Immature natural killer cell (primary cell): Measurements from ENCODE around the gene PLD1. TPM values are rescaled to one million over a fixed set of nuclear protein-coding genes. Genes with fewer than 3 reads are reported as not detected.
A peak's percentile ranks its signal among the peaks of the same experiment; 100 is the strongest.

Source experiments
- DNase-seq, 3 donors: peaks; one replicate each; pipeline ENCODE4 v3.0.0; 2022; ENCODE audit warnings: mixed read lengths in 1 of 3
- H3K27ac Mint-ChIP-seq, 6 donors: one replicate each; pipeline ENCODE4 v1.8.0; 2020; ENCODE audit warnings: mixed read lengths in 6 of 6, mild to moderate bottlenecking in 5 of 6, inconsistent platforms in 4 of 6, moderate library complexity in 3 of 6
- H3K27me3 Mint-ChIP-seq, 3 donors: one replicate each; pipeline ENCODE4 v1.8.0; 2020 to 2021; ENCODE audit warnings: low read depth in 3 of 3, mild to moderate bottlenecking in 3 of 3, mixed read lengths in 3 of 3, moderate library complexity in 3 of 3, inconsistent platforms in 1 of 3
- H3K36me3 Mint-ChIP-seq, 3 donors: one replicate each; pipeline ENCODE4 v1.8.0; 2020; ENCODE audit warnings: mixed read lengths in 3 of 3, inconsistent platforms in 2 of 3, mild to moderate bottlenecking in 2 of 3
- H3K4me1 Mint-ChIP-seq, 2 donors: one replicate each; pipeline ENCODE4 v1.8.0; 2020; ENCODE audit warnings: inconsistent platforms in 2 of 2, mild to moderate bottlenecking in 2 of 2, mixed read lengths in 2 of 2, moderate library complexity in 1 of 2
- H3K4me3 Mint-ChIP-seq, 5 donors: one replicate each; pipeline ENCODE4 v1.8.0; 2020; ENCODE audit warnings: mild to moderate bottlenecking in 5 of 5, mixed read lengths in 5 of 5, inconsistent platforms in 3 of 5, moderate library complexity in 3 of 5
- H3K9me3 Mint-ChIP-seq, 6 donors: one replicate each; pipeline ENCODE4 v1.8.0; 2020; ENCODE audit warnings: mild to moderate bottlenecking in 6 of 6, mixed read lengths in 6 of 6, inconsistent platforms in 4 of 6, moderate library complexity in 3 of 6
- polyA plus RNA-seq, 3 donors: library from polyadenylated mRNA; unstranded; fragments of 300-500 nt; fragmentation: Illumina TruSeq; gene quantifications; one replicate each; pipeline ENCODE4 v1.2.3, GENCODE V29; 2021

PLD1 gene
- polyA plus RNA-seq, 3 donors from 2014 or later = 3.8 to 7.2 TPM; not detected in 1

- no peaks in the 10 kb centered on the region for H3K9me3 Mint-ChIP-seq
- DNase-seq = no peak
- H3K4me1 Mint-ChIP-seq = no peaks in the 10 kb centered on the region
- H3K27me3 Mint-ChIP-seq = no peaks in the 10 kb centered on the region
- no peak overlapping the region for H3K4me3 Mint-ChIP-seq
- peaks cover 14 to 47% (median 36%) of the 10 kb centered on the region in 3 donors for H3K36me3 Mint-ChIP-seq
- H3K27ac Mint-ChIP-seq = no peak overlapping the region
These were observed 150.1 kb downstream of the PLD1 start for GRCh38 chr3:171660188-171660587.

DNA sequence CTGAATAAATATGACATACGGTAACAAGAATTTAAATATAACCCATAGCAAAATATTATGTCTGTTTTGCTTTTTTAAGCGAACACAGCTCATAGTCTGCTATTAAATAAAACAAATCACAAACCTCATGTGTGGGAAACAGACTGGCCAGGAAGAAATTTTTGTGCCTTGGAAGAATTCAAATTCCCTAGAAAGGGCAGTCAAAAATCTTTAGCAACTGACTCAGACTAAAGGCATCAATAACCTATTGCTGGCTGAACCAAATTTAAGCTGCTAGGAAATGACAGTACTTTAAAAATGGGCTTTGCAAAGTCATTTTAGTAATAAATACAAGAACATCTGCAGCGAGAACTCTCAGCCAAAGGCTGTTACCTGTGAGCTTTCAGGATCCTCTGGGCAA, 151.4 kb downstream of the PLD1 start:
- Mint-ChIP-seq H3K27me3 (no peaks in the 10 kb centered on the region), H3K27ac (no peak overlapping the region), H3K4me1 (no peaks in the 10 kb centered on the region), H3K9me3 (no peaks in the 10 kb centered on the region), H3K36me3 (peaks cover 9 to 50% (median 38%) of the 10 kb centered on the region in 3 donors), H3K4me3 (no peak overlapping the region)
- DNase-seq = no peak

- H3K4me1 Mint-ChIP-seq = no peaks in the 10 kb centered on the region
- no peak overlapping the region for H3K4me3 Mint-ChIP-seq
- peaks cover 0 to 2% (median 0%) of the 10 kb centered on the region in 3 donors for H3K27me3 Mint-ChIP-seq
- H3K27ac Mint-ChIP-seq = no peak overlapping the region
- H3K36me3 Mint-ChIP-seq = peaks cover 8 to 38% (median 33%) of the 10 kb centered on the region in 3 donors
- DNase-seq = no peak
- no peaks in the 10 kb centered on the region for H3K9me3 Mint-ChIP-seq
These were observed 155.5 kb downstream of the PLD1 start for GRCh38 chr3:171654809-171655208.

GRCh38 chr3:171654326-171654725, 156.0 kb downstream of the PLD1 start:
- DNase-seq = no peak
- Mint-ChIP-seq H3K36me3 (peaks cover 9 to 34% (median 31%) of the 10 kb centered on the region in 3 donors), H3K27me3 (peaks cover 0 to 2% (median 0%) of the 10 kb centered on the region in 3 donors), H3K27ac (no peak overlapping the region), H3K4me3 (no peak overlapping the region), H3K9me3 (no peaks in the 10 kb centered on the region), H3K4me1 (no peaks in the 10 kb centered on the region)

GRCh38 chr3:171653701-171654100, 156.6 kb downstream of the PLD1 start:
- H3K27me3 Mint-ChIP-seq = peaks cover 0 to 2% (median 0%) of the 10 kb centered on the region in 3 donors
- no peak for DNase-seq
- no peaks in the 10 kb centered on the region for H3K9me3 Mint-ChIP-seq
- no peak overlapping the region for H3K27ac Mint-ChIP-seq
- peaks cover 9 to 29% (median 25%) of the 10 kb centered on the region in 3 donors for H3K36me3 Mint-ChIP-seq
- H3K4me3 Mint-ChIP-seq = no peak overlapping the region
- H3K4me1 Mint-ChIP-seq = no peaks in the 10 kb centered on the region

- H3K9me3 Mint-ChIP-seq = no peaks in the 10 kb centered on the region
- H3K36me3 Mint-ChIP-seq = peaks cover 9 to 21% (median 19%) of the 10 kb centered on the region in 3 donors
These were observed 157.4 kb downstream of the PLD1 start for GRCh38 chr3:171652932-171653331.

GRCh38 chr3:171649911-171650592, 160.2 kb downstream of the PLD1 start:
- peak overlapping the region in 2 of 5 donors; percentile 26 to 46 for H3K4me3 Mint-ChIP-seq
- no peak for DNase-seq
- peaks cover 9 to 19% (median 16%) of the 10 kb centered on the region in 3 donors for H3K36me3 Mint-ChIP-seq
- no peaks in the 10 kb centered on the region for H3K4me1 Mint-ChIP-seq
- H3K9me3 Mint-ChIP-seq = no peaks in the 10 kb centered on the region
- H3K27ac Mint-ChIP-seq = no peak overlapping the region
- peaks cover 0 to 2% (median 0%) of the 10 kb centered on the region in 3 donors for H3K27me3 Mint-ChIP-seq

More at GRCh38 chr3:171652932-171653331, 157.4 kb downstream of the PLD1 start:
- peaks cover 0 to 2% (median 0%) of the 10 kb centered on the region in 3 donors for H3K27me3 Mint-ChIP-seq
- DNase-seq = no peak
- no peak overlapping the region for H3K4me3 Mint-ChIP-seq
- no peak overlapping the region for H3K27ac Mint-ChIP-seq
- no peaks in the 10 kb centered on the region for H3K4me1 Mint-ChIP-seq

- H3K36me3 Mint-ChIP-seq = peaks cover 8 to 13% (median 9%) of the 10 kb centered on the region in 3 donors
- peaks cover 0 to 2% (median 0%) of the 10 kb centered on the region in 3 donors for H3K27me3 Mint-ChIP-seq
- H3K9me3 Mint-ChIP-seq = no peaks in the 10 kb centered on the region
- no peak overlapping the region for H3K4me3 Mint-ChIP-seq
- DNase-seq = no peak
- no peak overlapping the region for H3K27ac Mint-ChIP-seq
- H3K4me1 Mint-ChIP-seq = no peaks in the 10 kb centered on the region
These were observed 161.0 kb downstream of the PLD1 start for GRCh38 chr3:171649267-171649666.

DNA sequence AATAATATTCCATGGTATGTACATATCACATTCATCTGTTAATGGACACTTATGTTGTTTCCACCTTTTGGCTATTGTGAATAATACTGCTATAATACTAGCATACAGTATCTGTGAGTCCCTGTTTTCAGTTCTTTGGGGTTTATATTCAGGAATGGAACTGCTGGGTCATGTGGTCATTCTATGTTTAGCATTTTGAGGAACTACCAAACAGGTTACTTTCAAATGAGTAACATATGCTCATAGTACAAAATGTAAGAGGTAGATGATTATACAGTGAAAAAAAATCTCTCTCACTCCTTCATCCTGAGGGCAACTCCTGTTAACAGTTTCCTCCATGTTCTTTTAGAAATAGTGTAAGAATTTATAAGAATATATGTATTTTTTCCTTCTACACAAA, 162.2 kb downstream of the PLD1 start:
- no peak overlapping the region for H3K27ac Mint-ChIP-seq
- H3K27me3 Mint-ChIP-seq = peaks cover 0 to 2% (median 0%) of the 10 kb centered on the region in 3 donors
- no peaks in the 10 kb centered on the region for H3K4me1 Mint-ChIP-seq
- DNase-seq = no peak
- H3K36me3 Mint-ChIP-seq = peaks cover 6 to 9% (median 9%) of the 10 kb centered on the region in 3 donors
- H3K9me3 Mint-ChIP-seq = no peaks in the 10 kb centered on the region
- no peak overlapping the region for H3K4me3 Mint-ChIP-seq

- Mint-ChIP-seq H3K27me3 (peaks cover 0 to 2% (median 0%) of the 10 kb centered on the region in 3 donors), H3K4me1 (no peaks in the 10 kb centered on the region), H3K27ac (no peak overlapping the region), H3K36me3 (peaks cover 6 to 12% (median 7%) of the 10 kb centered on the region in 3 donors), H3K4me3 (no peak overlapping the region), H3K9me3 (no peaks in the 10 kb centered on the region)
- DNase-seq = peak in 2 of 3 donors; percentile 2 to 9
These were observed 163.7 kb downstream of the PLD1 start for GRCh38 chr3:171646357-171647133.

DNA sequence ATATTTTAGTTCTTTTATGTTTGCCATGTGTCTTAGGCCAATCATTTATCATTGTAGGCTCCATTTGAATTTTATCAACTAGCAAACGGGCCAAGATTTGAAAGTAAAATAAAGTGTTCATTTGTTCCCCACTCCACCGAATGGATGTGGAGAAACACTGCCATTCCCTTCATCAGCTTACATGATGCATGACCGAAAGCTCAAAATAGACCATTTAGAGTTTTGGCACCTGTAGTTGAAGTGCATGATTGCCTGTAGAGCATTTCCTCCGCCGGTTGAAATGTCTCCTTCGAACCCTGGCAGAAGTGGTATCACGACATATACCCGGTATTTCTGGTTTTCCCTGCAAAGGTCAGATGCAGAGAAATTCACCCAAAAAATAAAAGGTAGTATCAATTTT, 165.6 kb downstream of the PLD1 start:
- Mint-ChIP-seq H3K36me3 (peaks cover under 1 to 11% (median 5%) of the 10 kb centered on the region in 3 donors), H3K9me3 (no peaks in the 10 kb centered on the region), H3K27ac (no peak overlapping the region), H3K4me3 (no peak overlapping the region), H3K27me3 (no peaks in the 10 kb centered on the region), H3K4me1 (no peaks in the 10 kb centered on the region)
- no peak for DNase-seq

GRCh38 chr3:171643681-171644080, 166.6 kb downstream of the PLD1 start:
- Mint-ChIP-seq H3K4me1 (no peaks in the 10 kb centered on the region), H3K9me3 (no peaks in the 10 kb centered on the region), H3K27ac (no peak overlapping the region), H3K36me3 (peaks cover 0 to 11% (median 5%) of the 10 kb centered on the region in 3 donors), H3K4me3 (no peak overlapping the region), H3K27me3 (no peaks in the 10 kb centered on the region)
- DNase-seq = no peak

DNA sequence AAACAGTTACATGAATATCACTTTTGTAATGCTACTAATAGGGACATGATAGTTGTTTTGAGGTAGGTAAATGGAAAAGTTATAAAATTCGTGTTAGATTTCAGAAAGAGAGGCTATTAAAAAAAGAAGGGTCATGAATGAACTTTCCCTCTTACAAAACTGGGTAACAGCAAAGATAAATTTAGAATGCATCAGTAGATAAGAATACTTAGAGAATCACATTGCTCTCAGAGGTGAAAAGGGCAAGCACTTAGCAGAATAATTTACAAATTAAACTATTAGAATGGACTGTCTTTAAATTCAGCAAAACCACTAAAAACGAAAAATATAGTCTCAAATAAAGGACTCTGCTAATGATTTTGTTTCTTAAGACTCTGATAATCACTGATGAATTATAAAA, 167.2 kb downstream of the PLD1 start:
- DNase-seq = no peak
- no peaks in the 10 kb centered on the region for H3K9me3 Mint-ChIP-seq
- no peak overlapping the region for H3K4me3 Mint-ChIP-seq
- H3K27ac Mint-ChIP-seq = no peak overlapping the region
- H3K27me3 Mint-ChIP-seq = no peaks in the 10 kb centered on the region
- H3K36me3 Mint-ChIP-seq = peaks cover 3 to 15% (median 9%) of the 10 kb centered on the region in 3 donors
- no peaks in the 10 kb centered on the region for H3K4me1 Mint-ChIP-seq
